ENCODE results near the gene EML6. TPM values are rescaled to one million over a fixed set of nuclear protein-coding genes. Genes with fewer than 3 reads are reported as not detected.

The EML6 gene
- total and polyA plus RNA-seq, 2 experiments from 2014 or later, result 2.7 to 6.2 TPM

DNA sequence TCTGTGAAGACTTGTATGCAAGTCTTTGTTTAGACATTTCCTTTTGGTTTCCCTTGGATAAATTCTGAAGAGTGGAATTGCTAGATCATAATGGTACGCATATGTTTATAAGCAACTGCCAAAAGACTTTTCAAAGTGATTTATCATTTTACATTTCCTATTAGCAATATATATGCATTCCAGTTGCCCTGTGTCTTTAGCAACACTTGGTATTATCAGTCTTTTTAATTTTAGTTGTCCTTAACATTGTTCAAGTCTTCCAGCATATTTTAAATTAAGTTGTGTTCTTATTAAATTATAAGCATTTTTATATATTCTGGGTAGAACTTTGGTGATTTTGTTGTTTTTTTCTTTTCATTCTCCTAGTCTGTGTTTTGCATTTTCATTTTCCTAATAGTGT is 81.8 kb downstream of the EML6 start:
- Mint-ChIP-seq H3K4me1 (peaks cover 11% of the 10 kb centered on the region; the same call in 2 of the 3 replicates), H3K9me3 (no peaks in the 10 kb centered on the region), H3K36me3 (ENCODE audit: low read depth) (no peaks in the 10 kb centered on the region), H3K27ac (no peak overlapping the region), H3K4me3 (no peak overlapping the region), H3K27me3 (ENCODE audit: insufficient read depth, low read depth, poor library complexity) (peaks cover 3% of the 10 kb centered on the region)
- TF ChIP-seq ZNF331 (CRISPR knock-in tag; IDR thresholded peaks at IDR 0.05; ENCODE audit: low read depth) (no peak), EZH2phosphoT487 (IDR thresholded peaks at IDR 0.05; ENCODE audit: unreplicated experiment) (no peak), STAT1 (IDR thresholded peaks at IDR 0.05; ENCODE audit: unreplicated experiment) (no peak), ZNF114 (CRISPR knock-in tag; IDR thresholded peaks at IDR 0.05) (no peak), POLR2AphosphoS5 (IDR thresholded peaks at IDR 0.05; ENCODE audit: low read depth) (no peak), EZH2 (IDR thresholded peaks at IDR 0.05; ENCODE audit: low read depth, unreplicated experiment) (no peak)
- TF ChIP-seq, protein P1, sequence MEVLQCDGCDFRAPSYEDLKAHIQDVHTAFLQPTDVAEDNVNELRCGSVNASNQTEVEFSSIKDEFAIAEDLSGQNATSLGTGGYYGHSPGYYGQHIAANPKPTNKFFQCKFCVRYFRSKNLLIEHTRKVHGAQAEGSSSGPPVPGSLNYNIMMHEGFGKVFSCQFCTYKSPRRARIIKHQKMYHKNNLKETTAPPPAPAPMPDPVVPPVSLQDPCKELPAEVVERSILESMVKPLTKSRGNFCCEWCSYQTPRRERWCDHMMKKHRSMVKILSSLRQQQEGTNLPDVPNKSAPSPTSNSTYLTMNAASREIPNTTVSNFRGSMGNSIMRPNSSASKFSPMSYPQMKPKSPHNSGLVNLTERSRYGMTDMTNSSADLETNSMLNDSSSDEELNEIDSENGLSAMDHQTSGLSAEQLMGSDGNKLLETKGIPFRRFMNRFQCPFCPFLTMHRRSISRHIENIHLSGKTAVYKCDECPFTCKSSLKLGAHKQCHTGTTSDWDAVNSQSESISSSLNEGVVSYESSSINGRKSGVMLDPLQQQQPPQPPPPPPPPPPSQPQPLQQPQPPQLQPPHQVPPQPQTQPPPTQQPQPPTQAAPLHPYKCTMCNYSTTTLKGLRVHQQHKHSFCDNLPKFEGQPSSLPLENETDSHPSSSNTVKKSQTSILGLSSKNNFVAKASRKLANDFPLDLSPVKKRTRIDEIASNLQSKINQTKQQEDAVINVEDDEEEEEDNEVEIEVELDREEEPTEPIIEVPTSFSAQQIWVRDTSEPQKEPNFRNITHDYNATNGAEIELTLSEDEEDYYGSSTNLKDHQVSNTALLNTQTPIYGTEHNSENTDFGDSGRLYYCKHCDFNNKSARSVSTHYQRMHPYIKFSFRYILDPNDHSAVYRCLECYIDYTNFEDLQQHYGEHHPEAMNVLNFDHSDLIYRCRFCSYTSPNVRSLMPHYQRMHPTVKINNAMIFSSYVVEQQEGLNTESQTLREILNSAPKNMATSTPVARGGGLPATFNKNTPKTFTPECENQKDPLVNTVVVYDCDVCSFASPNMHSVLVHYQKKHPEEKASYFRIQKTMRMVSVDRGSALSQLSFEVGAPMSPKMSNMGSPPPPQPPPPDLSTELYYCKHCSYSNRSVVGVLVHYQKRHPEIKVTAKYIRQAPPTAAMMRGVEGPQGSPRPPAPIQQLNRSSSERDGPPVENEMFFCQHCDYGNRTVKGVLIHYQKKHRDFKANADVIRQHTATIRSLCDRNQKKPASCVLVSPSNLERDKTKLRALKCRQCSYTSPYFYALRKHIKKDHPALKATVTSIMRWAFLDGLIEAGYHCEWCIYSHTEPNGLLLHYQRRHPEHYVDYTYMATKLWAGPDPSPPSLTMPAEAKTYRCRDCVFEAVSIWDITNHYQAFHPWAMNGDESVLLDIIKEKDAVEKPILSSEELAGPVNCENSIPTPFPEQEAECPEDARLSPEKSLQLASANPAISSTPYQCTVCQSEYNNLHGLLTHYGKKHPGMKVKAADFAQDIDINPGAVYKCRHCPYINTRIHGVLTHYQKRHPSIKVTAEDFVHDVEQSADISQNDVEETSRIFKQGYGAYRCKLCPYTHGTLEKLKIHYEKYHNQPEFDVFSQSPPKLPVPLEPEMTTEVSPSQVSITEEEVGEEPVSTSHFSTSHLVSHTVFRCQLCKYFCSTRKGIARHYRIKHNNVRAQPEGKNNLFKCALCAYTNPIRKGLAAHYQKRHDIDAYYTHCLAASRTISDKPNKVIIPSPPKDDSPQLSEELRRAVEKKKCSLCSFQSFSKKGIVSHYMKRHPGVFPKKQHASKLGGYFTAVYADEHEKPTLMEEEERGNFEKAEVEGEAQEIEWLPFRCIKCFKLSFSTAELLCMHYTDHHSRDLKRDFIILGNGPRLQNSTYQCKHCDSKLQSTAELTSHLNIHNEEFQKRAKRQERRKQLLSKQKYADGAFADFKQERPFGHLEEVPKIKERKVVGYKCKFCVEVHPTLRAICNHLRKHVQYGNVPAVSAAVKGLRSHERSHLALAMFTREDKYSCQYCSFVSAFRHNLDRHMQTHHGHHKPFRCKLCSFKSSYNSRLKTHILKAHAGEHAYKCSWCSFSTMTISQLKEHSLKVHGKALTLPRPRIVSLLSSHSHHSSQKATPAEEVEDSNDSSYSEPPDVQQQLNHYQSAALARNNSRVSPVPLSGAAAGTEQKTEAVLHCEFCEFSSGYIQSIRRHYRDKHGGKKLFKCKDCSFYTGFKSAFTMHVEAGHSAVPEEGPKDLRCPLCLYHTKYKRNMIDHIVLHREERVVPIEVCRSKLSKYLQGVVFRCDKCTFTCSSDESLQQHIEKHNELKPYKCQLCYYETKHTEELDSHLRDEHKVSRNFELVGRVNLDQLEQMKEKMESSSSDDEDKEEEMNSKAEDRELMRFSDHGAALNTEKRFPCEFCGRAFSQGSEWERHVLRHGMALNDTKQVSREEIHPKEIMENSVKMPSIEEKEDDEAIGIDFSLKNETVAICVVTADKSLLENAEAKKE (CRISPR knock-in tag; IDR thresholded peaks at IDR 0.05), result no peak
- TF ChIP-seq, protein P2, sequence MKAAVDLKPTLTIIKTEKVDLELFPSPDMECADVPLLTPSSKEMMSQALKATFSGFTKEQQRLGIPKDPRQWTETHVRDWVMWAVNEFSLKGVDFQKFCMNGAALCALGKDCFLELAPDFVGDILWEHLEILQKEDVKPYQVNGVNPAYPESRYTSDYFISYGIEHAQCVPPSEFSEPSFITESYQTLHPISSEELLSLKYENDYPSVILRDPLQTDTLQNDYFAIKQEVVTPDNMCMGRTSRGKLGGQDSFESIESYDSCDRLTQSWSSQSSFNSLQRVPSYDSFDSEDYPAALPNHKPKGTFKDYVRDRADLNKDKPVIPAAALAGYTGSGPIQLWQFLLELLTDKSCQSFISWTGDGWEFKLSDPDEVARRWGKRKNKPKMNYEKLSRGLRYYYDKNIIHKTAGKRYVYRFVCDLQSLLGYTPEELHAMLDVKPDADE (IDR thresholded peaks at IDR 0.05), result no peak
- TF ChIP-seq, protein P3, sequence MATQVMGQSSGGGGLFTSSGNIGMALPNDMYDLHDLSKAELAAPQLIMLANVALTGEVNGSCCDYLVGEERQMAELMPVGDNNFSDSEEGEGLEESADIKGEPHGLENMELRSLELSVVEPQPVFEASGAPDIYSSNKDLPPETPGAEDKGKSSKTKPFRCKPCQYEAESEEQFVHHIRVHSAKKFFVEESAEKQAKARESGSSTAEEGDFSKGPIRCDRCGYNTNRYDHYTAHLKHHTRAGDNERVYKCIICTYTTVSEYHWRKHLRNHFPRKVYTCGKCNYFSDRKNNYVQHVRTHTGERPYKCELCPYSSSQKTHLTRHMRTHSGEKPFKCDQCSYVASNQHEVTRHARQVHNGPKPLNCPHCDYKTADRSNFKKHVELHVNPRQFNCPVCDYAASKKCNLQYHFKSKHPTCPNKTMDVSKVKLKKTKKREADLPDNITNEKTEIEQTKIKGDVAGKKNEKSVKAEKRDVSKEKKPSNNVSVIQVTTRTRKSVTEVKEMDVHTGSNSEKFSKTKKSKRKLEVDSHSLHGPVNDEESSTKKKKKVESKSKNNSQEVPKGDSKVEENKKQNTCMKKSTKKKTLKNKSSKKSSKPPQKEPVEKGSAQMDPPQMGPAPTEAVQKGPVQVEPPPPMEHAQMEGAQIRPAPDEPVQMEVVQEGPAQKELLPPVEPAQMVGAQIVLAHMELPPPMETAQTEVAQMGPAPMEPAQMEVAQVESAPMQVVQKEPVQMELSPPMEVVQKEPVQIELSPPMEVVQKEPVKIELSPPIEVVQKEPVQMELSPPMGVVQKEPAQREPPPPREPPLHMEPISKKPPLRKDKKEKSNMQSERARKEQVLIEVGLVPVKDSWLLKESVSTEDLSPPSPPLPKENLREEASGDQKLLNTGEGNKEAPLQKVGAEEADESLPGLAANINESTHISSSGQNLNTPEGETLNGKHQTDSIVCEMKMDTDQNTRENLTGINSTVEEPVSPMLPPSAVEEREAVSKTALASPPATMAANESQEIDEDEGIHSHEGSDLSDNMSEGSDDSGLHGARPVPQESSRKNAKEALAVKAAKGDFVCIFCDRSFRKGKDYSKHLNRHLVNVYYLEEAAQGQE (IDR thresholded peaks at IDR 0.05; ENCODE audit: unreplicated experiment), result no peak
- TF ChIP-seq, protein P4, sequence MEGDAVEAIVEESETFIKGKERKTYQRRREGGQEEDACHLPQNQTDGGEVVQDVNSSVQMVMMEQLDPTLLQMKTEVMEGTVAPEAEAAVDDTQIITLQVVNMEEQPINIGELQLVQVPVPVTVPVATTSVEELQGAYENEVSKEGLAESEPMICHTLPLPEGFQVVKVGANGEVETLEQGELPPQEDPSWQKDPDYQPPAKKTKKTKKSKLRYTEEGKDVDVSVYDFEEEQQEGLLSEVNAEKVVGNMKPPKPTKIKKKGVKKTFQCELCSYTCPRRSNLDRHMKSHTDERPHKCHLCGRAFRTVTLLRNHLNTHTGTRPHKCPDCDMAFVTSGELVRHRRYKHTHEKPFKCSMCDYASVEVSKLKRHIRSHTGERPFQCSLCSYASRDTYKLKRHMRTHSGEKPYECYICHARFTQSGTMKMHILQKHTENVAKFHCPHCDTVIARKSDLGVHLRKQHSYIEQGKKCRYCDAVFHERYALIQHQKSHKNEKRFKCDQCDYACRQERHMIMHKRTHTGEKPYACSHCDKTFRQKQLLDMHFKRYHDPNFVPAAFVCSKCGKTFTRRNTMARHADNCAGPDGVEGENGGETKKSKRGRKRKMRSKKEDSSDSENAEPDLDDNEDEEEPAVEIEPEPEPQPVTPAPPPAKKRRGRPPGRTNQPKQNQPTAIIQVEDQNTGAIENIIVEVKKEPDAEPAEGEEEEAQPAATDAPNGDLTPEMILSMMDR (conservative IDR thresholded peaks at IDR 0.05; ENCODE audit: low read depth in 2 of 2), result no peak
- no peak for ATAC-seq
- peaks cover 2% of the 10 kb centered on the region; the same call in 1 of the 2 replicates for H3K9me2 ChIP-seq (ENCODE audit: insufficient read depth)
- no peaks in the 10 kb centered on the region for H3K27me3 ChIP-seq (ENCODE audit: insufficient read depth)
- no peak overlapping the region for H3K27ac ChIP-seq (ENCODE audit: low read depth)
- H3K79me2 ChIP-seq (replicated peaks; ENCODE audit: insufficient read depth), result no peaks in the 10 kb centered on the region
- H3K36me3 ChIP-seq (ENCODE audit: insufficient read depth), result no peaks in the 10 kb centered on the region
- no peak overlapping the region for H2AFZ ChIP-seq
- H3K4me1 ChIP-seq (ENCODE audit: insufficient read depth), result peaks cover 4% of the 10 kb centered on the region; the same call in 1 of the 2 replicates
- H3K4me3 ChIP-seq, result no peak overlapping the region
- H3F3A ChIP-seq (replicated peaks; ENCODE audit: low read depth), result no peaks in the 10 kb centered on the region
- H4K20me1 ChIP-seq (replicated peaks; ENCODE audit: insufficient read depth), result no peaks in the 10 kb centered on the region
- no peak overlapping the region for H3K4me2 ChIP-seq
- no peak for DNase-seq (ENCODE audit: low spot score)

Measured in GM23338 (cell line).